WTC11 (cell line): ENCODE results near the gene NDUFAF4. TPM values are rescaled to one million over a fixed set of nuclear protein-coding genes. Genes with fewer than 3 reads are reported as not detected.

Experiments
- ATAC-seq: fragments of 200-7000 bp; cut with Tn5 transposase; 2 replicates; pipeline ENCODE4 v1.10.0; 2021; ENCODE audit warnings: mild to moderate bottlenecking, moderate library complexity
- Bru-seq: library from RNA; stranded (reverse); fragments of 400-500 nt; gene quantifications from one replicate; lab custom pipeline; 2021; lab: Mats Ljungman, UMichigan
- CTCF ChIA-PET: fragments of 300-600 bp; sonication (Branson Sonifier 250); formaldehyde crosslinking; loops from one replicate; lab custom pipeline; 2021; ENCODE audit warnings: antibody characterized with exemption; lab: Charles Lee
- POLR2A ChIA-PET: fragments of 350-600 bp; sonication (Branson Sonifier 250); formaldehyde crosslinking; loops from one replicate; lab custom pipeline; 2021; ENCODE audit warnings: antibody characterized with exemption; lab: Charles Lee
- DNase-seq: peaks from one replicate; pipeline ENCODE4 v3.0.0; 2021; ENCODE audit warnings: low spot score
- H3K27ac Mint-ChIP-seq: 2 replicates; pipeline ENCODE4 v1.8.0; 2021; ENCODE audit warnings: mixed read lengths
- H3K27me3 Mint-ChIP-seq: 2 replicates; pipeline ENCODE4 v1.8.0; 2021; ENCODE audit warnings: low read depth, mild to moderate bottlenecking, moderate library complexity, mixed read lengths
- H3K36me3 Mint-ChIP-seq: 2 replicates; pipeline ENCODE4 v1.8.0; 2021; ENCODE audit warnings: mixed read lengths
- H3K4me1 Mint-ChIP-seq: 2 replicates; pipeline ENCODE4 v1.8.0; 2022; ENCODE audit warnings: mixed read lengths
- H3K4me3 Mint-ChIP-seq: 2 replicates; pipeline ENCODE4 v1.8.0; 2021; ENCODE audit warnings: mild to moderate bottlenecking, moderate library complexity, mixed read lengths
- H3K9me3 Mint-ChIP-seq: 2 replicates; pipeline ENCODE4 v1.8.0; 2021; ENCODE audit warnings: mixed read lengths
- ARID4B ChIP-seq: sonication (generic); formaldehyde crosslinking; IDR thresholded peaks from 2 replicates; pipeline ENCODE4 v1.8.0; 2023; ENCODE audit warnings: missing genetic modification reagents, mild to moderate bottlenecking, borderline replicate concordance
- CREB1 ChIP-seq: sonication (generic); formaldehyde crosslinking; IDR thresholded peaks from 2 replicates; pipeline ENCODE4 v1.8.0; 2023; ENCODE audit warnings: mild to moderate bottlenecking, missing genetic modification reagents
- CTCF ChIP-seq: fragments of 200-600 bp; IDR thresholded peaks from 2 replicates; pipeline ENCODE4 v1.8.0; 2022; ENCODE audit warnings: antibody characterized with exemption
- ESRRA ChIP-seq: sonication (generic); formaldehyde crosslinking; IDR thresholded peaks from 2 replicates; pipeline ENCODE4 v1.8.1; 2022; ENCODE audit warnings: mild to moderate bottlenecking, missing genetic modification reagents, borderline replicate concordance
- FOXJ3 ChIP-seq: sonication (generic); formaldehyde crosslinking; IDR thresholded peaks from 2 replicates; pipeline ENCODE4 v1.9.0; 2021; ENCODE audit warnings: missing genetic modification reagents, mild to moderate bottlenecking, borderline replicate concordance
- FOXP1 ChIP-seq: sonication (generic); formaldehyde crosslinking; IDR thresholded peaks from 2 replicates; pipeline ENCODE4 v1.8.0; 2022; ENCODE audit warnings: missing genetic modification reagents, mild to moderate bottlenecking, moderate library complexity, borderline replicate concordance
- GABPB1 ChIP-seq: sonication (generic); formaldehyde crosslinking; IDR thresholded peaks from 2 replicates; pipeline ENCODE4 v1.8.1; 2023; ENCODE audit warnings: mild to moderate bottlenecking, missing genetic modification reagents
- HMGXB4 ChIP-seq: sonication (generic); formaldehyde crosslinking; IDR thresholded peaks from 2 replicates; pipeline ENCODE4 v1.8.1; 2023; ENCODE audit warnings: mild to moderate bottlenecking, moderate library complexity, missing genetic modification reagents
- JUN ChIP-seq: sonication (generic); formaldehyde crosslinking; IDR thresholded peaks from 2 replicates; pipeline ENCODE4 v1.8.0; 2023; ENCODE audit warnings: mild to moderate bottlenecking, missing genetic modification reagents
- MAX ChIP-seq: sonication (generic); formaldehyde crosslinking; IDR thresholded peaks from 2 replicates; pipeline ENCODE4 v1.8.0; 2022; ENCODE audit warnings: mild to moderate bottlenecking, missing genetic modification reagents
- PRRX2 ChIP-seq: fragments of 250-450 bp; sonication (Bioruptor Pico); IDR thresholded peaks from 2 replicates; pipeline ENCODE4 v1.8.0; 2021; ENCODE audit warnings: mild to moderate bottlenecking
- SMAD4 ChIP-seq: sonication (generic); formaldehyde crosslinking; IDR thresholded peaks from 2 replicates; pipeline ENCODE4 v1.8.0; 2022; ENCODE audit warnings: mild to moderate bottlenecking, missing genetic modification reagents
- SP1 ChIP-seq: sonication (generic); formaldehyde crosslinking; conservative IDR thresholded peaks from 2 replicates; pipeline ENCODE4 v1.8.1; 2022; ENCODE audit warnings: missing genetic modification reagents
- TEAD1 ChIP-seq: sonication (generic); formaldehyde crosslinking; IDR thresholded peaks from 2 replicates; pipeline ENCODE4 v1.8.0; 2022; ENCODE audit warnings: mild to moderate bottlenecking, missing genetic modification reagents
- ZNF232 ChIP-seq: sonication (generic); formaldehyde crosslinking; IDR thresholded peaks from 2 replicates; pipeline ENCODE4 v1.8.0; 2022; ENCODE audit warnings: mild to moderate bottlenecking, missing genetic modification reagents
- ZNF263 ChIP-seq: sonication (generic); formaldehyde crosslinking; IDR thresholded peaks from 2 replicates; pipeline ENCODE4 v1.8.1; 2022; ENCODE audit warnings: low read depth, mild to moderate bottlenecking, moderate library complexity, missing genetic modification reagents
- long read RNA-seq, 3 experiments: library from RNA in 1 of 3; library from capped mRNA in 1 of 3; library from polyadenylated mRNA in 1 of 3; unstranded in 2 of 3; stranded (forward) in 1 of 3; transcript quantifications; one replicate each; pipeline ENCODE4 v2.0.0, GENCODE V29; 2021
- total RNA-seq: library from RNA; stranded (reverse); gene quantifications from 3 replicates; pipeline ENCODE4 v1.2.3, GENCODE V29; 2021
- TF ChIP-seq, protein P1 (sequence below): sonication (generic); formaldehyde crosslinking; IDR thresholded peaks from 2 replicates; pipeline ENCODE4 v1.8.1; 2023; ENCODE audit warnings: mild to moderate bottlenecking, missing genetic modification reagents, moderate library complexity
- TF ChIP-seq, protein P2 (sequence below): fragments of 250-450 bp; sonication (Bioruptor Pico); IDR thresholded peaks from 2 replicates; pipeline ENCODE4 v1.8.0; 2021; ENCODE audit warnings: mild to moderate bottlenecking
- TF ChIP-seq, protein P3 (sequence below): sonication (generic); formaldehyde crosslinking; IDR thresholded peaks from 2 replicates; pipeline ENCODE4 v1.8.1; 2023; ENCODE audit warnings: mild to moderate bottlenecking, missing genetic modification reagents, borderline replicate concordance

The NDUFAF4 gene
- 59.2 to 75.8 TPM (median 66.3 TPM) in 3 replicates for total RNA-seq
- Bru-seq, nascent RNA = percentile 94 among the genes with signal in this experiment
- long read RNA-seq, experiment 1, transcript NDUFAF4-201 (3 exons, 2,399 nt) = major isoform, 76 of 94 reads
- long read RNA-seq, experiment 1, partial matches to known transcripts = 0 of 94 reads
- long read RNA-seq, experiment 1, other reads (novel, unspliced or antisense) = 14 of 94 reads
- long read RNA-seq, experiment 2, transcript NDUFAF4-201 (3 exons, 2,399 nt) = major isoform, 79 of 91 reads
- long read RNA-seq, experiment 2, partial matches to known transcripts = 2 of 91 reads
- long read RNA-seq, experiment 2, other reads (novel, unspliced or antisense) = 9 of 91 reads
- long read RNA-seq, experiment 3, transcript NDUFAF4-201 (3 exons, 2,399 nt) = major isoform, 25 of 31 reads
- long read RNA-seq, experiment 3, partial matches to known transcripts = 0 of 31 reads
- long read RNA-seq, experiment 3, other reads (novel, unspliced or antisense) = 1 of 31 reads

DNA sequence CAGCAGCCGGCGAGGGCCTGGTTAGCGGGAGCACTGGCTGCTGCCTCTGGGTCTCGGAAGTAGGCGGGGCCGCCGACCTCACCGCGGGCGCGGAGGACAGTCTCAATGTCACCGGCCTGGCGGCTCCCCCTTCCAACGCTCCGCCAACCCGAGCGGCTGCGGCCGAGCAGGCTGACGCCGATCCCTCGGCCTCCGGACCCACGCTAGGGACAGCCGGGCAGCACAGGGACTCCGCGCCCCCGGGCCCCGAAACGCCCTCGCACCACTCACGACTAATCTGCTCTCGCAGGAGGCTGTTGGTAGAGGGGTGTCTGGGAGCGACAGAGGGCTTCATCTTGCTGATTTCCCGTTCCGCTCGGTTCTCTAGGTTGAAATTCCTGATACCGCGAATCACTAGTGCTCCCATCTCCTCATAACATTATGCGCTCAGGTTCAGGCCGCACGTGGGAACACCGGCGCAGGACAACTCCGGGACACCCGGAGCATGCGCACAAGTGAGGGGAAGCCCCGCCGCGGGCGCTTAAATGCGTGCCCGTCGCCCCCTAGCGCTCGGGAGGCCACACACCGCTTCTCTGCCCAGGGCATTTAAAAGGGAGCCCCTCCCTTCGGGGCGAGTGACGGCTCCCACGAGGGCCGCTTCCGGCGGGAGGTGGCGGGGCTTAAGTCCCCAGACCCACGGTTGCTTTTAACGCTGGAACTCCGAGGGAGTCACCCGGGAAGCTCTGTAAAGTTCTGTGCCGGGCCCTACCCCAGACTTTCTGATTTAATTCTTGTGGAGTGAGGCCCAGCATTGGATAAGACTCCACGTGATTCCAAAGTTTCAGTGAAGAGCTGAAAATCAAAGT lies at the start of gene NDUFAF4:
TSS of gene NDUFAF4 (minus strand) at position 496 of the 845 bp plus-strand sequence. CDS start at position 406, 90 bp downstream.
- ChIA-PET POLR2A (interaction anchor here (1.0 kb wide), 1 partner anchor 61 kb away, joined by 3 read pairs; the partner anchor contains the start of gene GPR63), CTCF (interaction anchor here (0.7 to 3.6 kb wide), 21 partner anchors 11 to 273 kb away, joined by 3 to 42 read pairs (median 4); partner anchors contain the start of genes GPR63 and KLHL32)
- peaks cover 17% of the 10 kb centered on the region for H3K4me1 Mint-ChIP-seq
- H3K36me3 Mint-ChIP-seq = peaks cover 18% of the 10 kb centered on the region
- H3K9me3 Mint-ChIP-seq = no peaks in the 10 kb centered on the region
- H3K27me3 Mint-ChIP-seq = no peaks in the 10 kb centered on the region
- DNase-seq (peak; percentile 96), ATAC-seq (peak; percentile 94)
- peak within 1 kb of the TSS; percentile 84 for H3K4me3 Mint-ChIP-seq
- peak within 1 kb of the TSS; percentile 95 for H3K27ac Mint-ChIP-seq
- TF ChIP-seq PRRX2 (CRISPR knock-in tag) (no peak), ESRRA (peak; percentile 52; the same call in 1 of the 2 replicates), MAX (CRISPR knock-in tag) (peak; percentile 94), HMGXB4 (CRISPR knock-in tag) (peak; percentile 86), GABPB1 (CRISPR knock-in tag) (peak; percentile 47; the same call in 1 of the 2 replicates), ZNF232 (peak; percentile 72; the same call in 1 of the 2 replicates), ZNF263 (CRISPR knock-in tag) (peak; percentile 80), FOXJ3 (no peak), SP1 (CRISPR knock-in tag) (peak; percentile 63; the same call in 1 of the 2 replicates), FOXP1 (CRISPR knock-in tag) (peak; percentile 71; the same call in 1 of the 2 replicates), CREB1 (CRISPR knock-in tag) (peak; percentile 35; the same call in 1 of the 2 replicates), ARID4B (CRISPR knock-in tag) (peak; percentile 76; the same call in 1 of the 2 replicates), JUN (CRISPR knock-in tag) (0 out of 2 replicates have a peak, but pooled peaks have one; percentile 25), CTCF (peak; percentile 89), TEAD1 (CRISPR knock-in tag) (peak; percentile 48; the same call in 1 of the 2 replicates), SMAD4 (no peak)
- TF ChIP-seq, protein P1, sequence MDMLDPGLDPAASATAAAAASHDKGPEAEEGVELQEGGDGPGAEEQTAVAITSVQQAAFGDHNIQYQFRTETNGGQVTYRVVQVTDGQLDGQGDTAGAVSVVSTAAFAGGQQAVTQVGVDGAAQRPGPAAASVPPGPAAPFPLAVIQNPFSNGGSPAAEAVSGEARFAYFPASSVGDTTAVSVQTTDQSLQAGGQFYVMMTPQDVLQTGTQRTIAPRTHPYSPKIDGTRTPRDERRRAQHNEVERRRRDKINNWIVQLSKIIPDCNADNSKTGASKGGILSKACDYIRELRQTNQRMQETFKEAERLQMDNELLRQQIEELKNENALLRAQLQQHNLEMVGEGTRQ (CRISPR knock-in tag) = peak; percentile 54; the same call in 1 of the 2 replicates
- TF ChIP-seq, protein P2, sequence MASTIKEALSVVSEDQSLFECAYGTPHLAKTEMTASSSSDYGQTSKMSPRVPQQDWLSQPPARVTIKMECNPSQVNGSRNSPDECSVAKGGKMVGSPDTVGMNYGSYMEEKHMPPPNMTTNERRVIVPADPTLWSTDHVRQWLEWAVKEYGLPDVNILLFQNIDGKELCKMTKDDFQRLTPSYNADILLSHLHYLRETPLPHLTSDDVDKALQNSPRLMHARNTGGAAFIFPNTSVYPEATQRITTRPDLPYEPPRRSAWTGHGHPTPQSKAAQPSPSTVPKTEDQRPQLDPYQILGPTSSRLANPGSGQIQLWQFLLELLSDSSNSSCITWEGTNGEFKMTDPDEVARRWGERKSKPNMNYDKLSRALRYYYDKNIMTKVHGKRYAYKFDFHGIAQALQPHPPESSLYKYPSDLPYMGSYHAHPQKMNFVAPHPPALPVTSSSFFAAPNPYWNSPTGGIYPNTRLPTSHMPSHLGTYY (CRISPR knock-in tag) = no peak
- TF ChIP-seq, protein P3, sequence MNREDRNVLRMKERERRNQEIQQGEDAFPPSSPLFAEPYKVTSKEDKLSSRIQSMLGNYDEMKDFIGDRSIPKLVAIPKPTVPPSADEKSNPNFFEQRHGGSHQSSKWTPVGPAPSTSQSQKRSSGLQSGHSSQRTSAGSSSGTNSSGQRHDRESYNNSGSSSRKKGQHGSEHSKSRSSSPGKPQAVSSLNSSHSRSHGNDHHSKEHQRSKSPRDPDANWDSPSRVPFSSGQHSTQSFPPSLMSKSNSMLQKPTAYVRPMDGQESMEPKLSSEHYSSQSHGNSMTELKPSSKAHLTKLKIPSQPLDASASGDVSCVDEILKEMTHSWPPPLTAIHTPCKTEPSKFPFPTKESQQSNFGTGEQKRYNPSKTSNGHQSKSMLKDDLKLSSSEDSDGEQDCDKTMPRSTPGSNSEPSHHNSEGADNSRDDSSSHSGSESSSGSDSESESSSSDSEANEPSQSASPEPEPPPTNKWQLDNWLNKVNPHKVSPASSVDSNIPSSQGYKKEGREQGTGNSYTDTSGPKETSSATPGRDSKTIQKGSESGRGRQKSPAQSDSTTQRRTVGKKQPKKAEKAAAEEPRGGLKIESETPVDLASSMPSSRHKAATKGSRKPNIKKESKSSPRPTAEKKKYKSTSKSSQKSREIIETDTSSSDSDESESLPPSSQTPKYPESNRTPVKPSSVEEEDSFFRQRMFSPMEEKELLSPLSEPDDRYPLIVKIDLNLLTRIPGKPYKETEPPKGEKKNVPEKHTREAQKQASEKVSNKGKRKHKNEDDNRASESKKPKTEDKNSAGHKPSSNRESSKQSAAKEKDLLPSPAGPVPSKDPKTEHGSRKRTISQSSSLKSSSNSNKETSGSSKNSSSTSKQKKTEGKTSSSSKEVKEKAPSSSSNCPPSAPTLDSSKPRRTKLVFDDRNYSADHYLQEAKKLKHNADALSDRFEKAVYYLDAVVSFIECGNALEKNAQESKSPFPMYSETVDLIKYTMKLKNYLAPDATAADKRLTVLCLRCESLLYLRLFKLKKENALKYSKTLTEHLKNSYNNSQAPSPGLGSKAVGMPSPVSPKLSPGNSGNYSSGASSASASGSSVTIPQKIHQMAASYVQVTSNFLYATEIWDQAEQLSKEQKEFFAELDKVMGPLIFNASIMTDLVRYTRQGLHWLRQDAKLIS (CRISPR knock-in tag) = no peak
